Activated CD8-positive, alpha-beta memory T cell treated with anti-CD3 and anti-CD28 coated beads for 1 hour (primary cell): ENCODE measurements around the gene ERICH6.

Experiments used
- DNase-seq, 2 donors: peaks; one replicate each; pipeline ENCODE4 v3.0.0-alpha.2; 2020; ENCODE audit warnings: low read depth in 1 of 2; ENCODE audit errors: extremely low read depth in 1 of 2

The ERICH6 gene

GRCh38 chr3:150703756-150704344, at the start of gene ERICH6:
Gene ERICH6 (minus strand): TSS chr3:150703920. CDS start chr3:150703898, 22 bp downstream.
- DNase-seq = peak; percentile 35 to 69

GRCh38 chr3:150751781-150752263, 48.1 kb upstream of the ERICH6 start:
- no peak for DNase-seq

GRCh38 chr3:150749255-150749654, 45.5 kb upstream of the ERICH6 start:
- DNase-seq = no peak

- no peak for DNase-seq
These were observed 44.9 kb upstream of the ERICH6 start for GRCh38 chr3:150748684-150749047.

- no peak for DNase-seq
These were observed 44.4 kb upstream of the ERICH6 start for GRCh38 chr3:150747886-150748683.

- DNase-seq = no peak
These were observed 43.3 kb upstream of the ERICH6 start for GRCh38 chr3:150746791-150747590.

- no peak for DNase-seq
These were observed 42.1 kb upstream of the ERICH6 start for GRCh38 chr3:150745832-150746231.

GRCh38 chr3:150744919-150745211, 41.1 kb upstream of the ERICH6 start:
- DNase-seq = no peak

- no peak for DNase-seq
These were observed 40.6 kb upstream of the ERICH6 start for GRCh38 chr3:150744041-150744918.

- no peak for DNase-seq
These were observed 39.8 kb upstream of the ERICH6 start for GRCh38 chr3:150743508-150743907.

- no peak for DNase-seq
These were observed 39.0 kb upstream of the ERICH6 start for GRCh38 chr3:150742679-150743078.

- DNase-seq = no peak
These were observed 38.4 kb upstream of the ERICH6 start for GRCh38 chr3:150742141-150742523.

GRCh38 chr3:150741497-150742140, 37.9 kb upstream of the ERICH6 start:
- DNase-seq = no peak

GRCh38 chr3:150740733-150741496, 37.2 kb upstream of the ERICH6 start:
- DNase-seq = no peak

GRCh38 chr3:150739877-150740645, 36.3 kb upstream of the ERICH6 start:
- DNase-seq = no peak

- DNase-seq = no peak
These were observed 35.6 kb upstream of the ERICH6 start for GRCh38 chr3:150739200-150739863.

GRCh38 chr3:150738688-150739087, 35.0 kb upstream of the ERICH6 start:
- no peak for DNase-seq
